Right atrium auricular region (tissue), 2 donors: ENCODE data around the gene TEX36. TPM values are rescaled to one million over a fixed set of nuclear protein-coding genes. Genes with fewer than 3 reads are reported as not detected.

ENCODE experiments used
- DNase-seq: peaks from one replicate; pipeline ENCODE4 v3.0.0-alpha.2; 2019; ENCODE audit warnings: low spot score
- H3K27ac ChIP-seq, 2 donors: fragments of 200-600 bp; sonication (generic); 1 replicate in 1 of 2; 2 replicates in 1 of 2; pipeline ENCODE4 v1.5.1; 2016 to 2019
- H3K27me3 ChIP-seq, 2 donors: fragments of 200-600 bp; sonication (generic); one replicate each; pipeline versions ENCODE4 v1.5.1 to v1.6.0; 2017 to 2019
- H3K36me3 ChIP-seq: fragments of 200-600 bp; sonication (generic); one replicate; pipeline ENCODE4 v1.5.1; 2016
- H3K4me1 ChIP-seq, 2 donors: fragments of 200-600 bp; sonication (generic); one replicate each; pipeline versions ENCODE4 v1.5.1 to v1.6.0; 2017 to 2019
- H3K4me3 ChIP-seq, 2 donors: fragments of 200-600 bp; sonication (generic); 1 replicate in 1 of 2; 2 replicates in 1 of 2; pipeline ENCODE4 v1.5.1; 2017 to 2019; ENCODE audit warnings: mild to moderate bottlenecking in 1 of 2, moderate library complexity in 1 of 2
- H3K9me3 ChIP-seq, 2 donors: fragments of 200-600 bp; sonication (generic); one replicate each; pipeline ENCODE4 v1.5.1; 2019
- CTCF ChIP-seq, 2 donors: fragments of 200-600 bp; sonication (generic); IDR thresholded peaks; one replicate each; pipeline ENCODE4 v1.5.1; 2019; ENCODE audit warnings: antibody characterized with exemption in 2 of 2
- total RNA-seq, 2 donors: library from RNA; depleted of rRNA; stranded (reverse); fragments of >200 nt; gene quantifications; one replicate each; pipeline ENCODE4 v1.1.0, GENCODE V29; 2016

The TEX36 gene
- total RNA-seq, 2 donors from 2014 or later, result not detected

GRCh38 chr10:125641398-125641797 lies 41.6 kb downstream of the TEX36 start:
- no peak for TF ChIP-seq CTCF (IDR thresholded peaks at IDR 0.05)
- Histone ChIP-seq H3K27me3 (no peaks in the 10 kb centered on the region), H3K4me3 (no peak overlapping the region)

GRCh38 chr10:125640653-125641052 lies 42.3 kb downstream of the TEX36 start:
- no peaks in the 10 kb centered on the region for H3K4me1 ChIP-seq
- H3K9me3 ChIP-seq, result no peaks in the 10 kb centered on the region
- DNase-seq, result no peak
- H3K27ac ChIP-seq, result no peak overlapping the region
- no peaks in the 10 kb centered on the region for H3K27me3 ChIP-seq
- H3K4me3 ChIP-seq, result no peak overlapping the region
- H3K36me3 ChIP-seq, result no peaks in the 10 kb centered on the region
- no peak for TF ChIP-seq CTCF (IDR thresholded peaks at IDR 0.05)

More at GRCh38 chr10:125641398-125641797, 41.6 kb downstream of the TEX36 start:
- Histone ChIP-seq H3K4me1 (no peaks in the 10 kb centered on the region), H3K9me3 (no peaks in the 10 kb centered on the region), H3K27ac (no peak overlapping the region), H3K36me3 (no peaks in the 10 kb centered on the region)
- DNase-seq, result no peak

GRCh38 chr10:125639846-125640245 lies 43.1 kb downstream of the TEX36 start:
- H3K36me3 ChIP-seq, result no peaks in the 10 kb centered on the region
- no peaks in the 10 kb centered on the region for H3K27me3 ChIP-seq
- no peak overlapping the region for H3K4me3 ChIP-seq
- no peak for TF ChIP-seq CTCF (IDR thresholded peaks at IDR 0.05)
- H3K4me1 ChIP-seq, result no peaks in the 10 kb centered on the region
- DNase-seq, result no peak
- no peaks in the 10 kb centered on the region for H3K9me3 ChIP-seq
- H3K27ac ChIP-seq, result no peak overlapping the region

- no peaks in the 10 kb centered on the region for H3K4me1 ChIP-seq
- H3K27me3 ChIP-seq, result no peaks in the 10 kb centered on the region
- no peaks in the 10 kb centered on the region for H3K9me3 ChIP-seq
- no peak for DNase-seq
- no peak overlapping the region for H3K27ac ChIP-seq
- no peaks in the 10 kb centered on the region for H3K36me3 ChIP-seq
- TF ChIP-seq CTCF (IDR thresholded peaks at IDR 0.05), result no peak
- no peak overlapping the region for H3K4me3 ChIP-seq
These were observed 44.4 kb downstream of the TEX36 start for GRCh38 chr10:125638555-125638954.

- no peaks in the 10 kb centered on the region for H3K27me3 ChIP-seq
- no peak for DNase-seq
- H3K27ac ChIP-seq, result no peak overlapping the region
- H3K36me3 ChIP-seq, result no peaks in the 10 kb centered on the region
- no peak for TF ChIP-seq CTCF (IDR thresholded peaks at IDR 0.05)
- H3K9me3 ChIP-seq, result no peaks in the 10 kb centered on the region
- H3K4me1 ChIP-seq, result no peaks in the 10 kb centered on the region
- no peak overlapping the region for H3K4me3 ChIP-seq
These were observed 45.5 kb downstream of the TEX36 start for GRCh38 chr10:125637496-125637895.

DNA sequence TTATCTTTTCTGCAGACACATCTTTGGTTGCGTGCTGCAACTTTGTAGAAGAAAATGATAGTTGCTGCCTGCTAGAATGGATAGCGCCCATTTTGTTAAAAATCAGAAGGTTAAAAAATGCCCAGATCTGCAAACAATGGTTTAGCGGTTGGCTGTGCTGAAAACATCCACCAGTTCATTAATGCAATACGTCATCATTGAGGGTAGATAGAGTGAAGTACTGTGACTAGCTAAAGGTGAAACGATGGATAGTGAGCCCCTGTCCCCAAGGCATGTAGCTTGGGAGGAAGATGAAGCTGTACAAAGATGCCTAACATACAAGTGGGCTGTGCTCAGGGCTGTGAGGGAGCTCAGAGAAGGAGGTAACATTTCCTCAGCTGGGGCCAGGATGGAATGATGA lies 48.4 kb downstream of the TEX36 start:
- no peak for TF ChIP-seq CTCF (IDR thresholded peaks at IDR 0.05)
- DNase-seq, result no peak
- H3K27me3 ChIP-seq, result no peaks in the 10 kb centered on the region
- no peaks in the 10 kb centered on the region for H3K36me3 ChIP-seq
- H3K9me3 ChIP-seq, result no peaks in the 10 kb centered on the region
- no peaks in the 10 kb centered on the region for H3K4me1 ChIP-seq
- H3K4me3 ChIP-seq, result no peak overlapping the region
- H3K27ac ChIP-seq, result no peak overlapping the region
